ENCODE data around the gene MAFB.

The MAFB gene

GRCh38 chr20:40652441-40652987 lies 36.5 kb downstream of the MAFB start:
- no peak for DNase-seq

- DNase-seq, result no peak
These were observed 37.9 kb downstream of the MAFB start for GRCh38 chr20:40651151-40651550.

- no peak for DNase-seq
These were observed 38.3 kb downstream of the MAFB start for GRCh38 chr20:40650707-40651106.

- DNase-seq, result no peak
These were observed 40.6 kb downstream of the MAFB start for GRCh38 chr20:40648210-40649072.

- no peak for DNase-seq
These were observed 42.2 kb downstream of the MAFB start for GRCh38 chr20:40646813-40647212.

- DNase-seq, result no peak
These were observed 42.7 kb downstream of the MAFB start for GRCh38 chr20:40646361-40646760.

GRCh38 chr20:40644863-40645262 lies 44.2 kb downstream of the MAFB start:
- DNase-seq, result no peak

GRCh38 chr20:40643891-40644290 lies 45.1 kb downstream of the MAFB start:
- DNase-seq, result no peak

- DNase-seq, result no peak
These were observed 47.2 kb downstream of the MAFB start for GRCh38 chr20:40641809-40642208.

GRCh38 chr20:40641202-40641601 lies 47.8 kb downstream of the MAFB start:
- no peak for DNase-seq

GRCh38 chr20:40640667-40641066 lies 48.4 kb downstream of the MAFB start:
- DNase-seq, result no peak

- DNase-seq, result no peak
These were observed 49.2 kb downstream of the MAFB start for GRCh38 chr20:40639676-40640355.

- no peak for DNase-seq
These were observed 49.9 kb downstream of the MAFB start for GRCh38 chr20:40639132-40639531.

GRCh38 chr20:40638414-40638813 lies 50.6 kb downstream of the MAFB start:
- no peak for DNase-seq

- DNase-seq, result no peak
These were observed 51.9 kb downstream of the MAFB start for GRCh38 chr20:40637176-40637575.

- no peak for DNase-seq
These were observed 52.5 kb downstream of the MAFB start for GRCh38 chr20:40636486-40636885.

- no peak for DNase-seq
These were observed 53.1 kb downstream of the MAFB start for GRCh38 chr20:40635971-40636370.
